Stimulated activated CD4-positive, alpha-beta T cell treated with anti-CD3 and anti-CD28 coated beads, Interleukin-15, amount 100 ng/mL, for 48 hours (primary cell): ENCODE data around the gene ANKZF1.
"Not testable (repeated sequence)": the region's sequence is repeated elsewhere in the genome, so short reads cannot be mapped to it uniquely, and the experiment has no call there.

Experiments used
- DNase-seq, 2 donors: peaks; one replicate each; pipeline ENCODE4 v3.0.0-alpha.2; 2020; ENCODE audit warnings: low read depth in 2 of 2

The ANKZF1 gene

DNA sequence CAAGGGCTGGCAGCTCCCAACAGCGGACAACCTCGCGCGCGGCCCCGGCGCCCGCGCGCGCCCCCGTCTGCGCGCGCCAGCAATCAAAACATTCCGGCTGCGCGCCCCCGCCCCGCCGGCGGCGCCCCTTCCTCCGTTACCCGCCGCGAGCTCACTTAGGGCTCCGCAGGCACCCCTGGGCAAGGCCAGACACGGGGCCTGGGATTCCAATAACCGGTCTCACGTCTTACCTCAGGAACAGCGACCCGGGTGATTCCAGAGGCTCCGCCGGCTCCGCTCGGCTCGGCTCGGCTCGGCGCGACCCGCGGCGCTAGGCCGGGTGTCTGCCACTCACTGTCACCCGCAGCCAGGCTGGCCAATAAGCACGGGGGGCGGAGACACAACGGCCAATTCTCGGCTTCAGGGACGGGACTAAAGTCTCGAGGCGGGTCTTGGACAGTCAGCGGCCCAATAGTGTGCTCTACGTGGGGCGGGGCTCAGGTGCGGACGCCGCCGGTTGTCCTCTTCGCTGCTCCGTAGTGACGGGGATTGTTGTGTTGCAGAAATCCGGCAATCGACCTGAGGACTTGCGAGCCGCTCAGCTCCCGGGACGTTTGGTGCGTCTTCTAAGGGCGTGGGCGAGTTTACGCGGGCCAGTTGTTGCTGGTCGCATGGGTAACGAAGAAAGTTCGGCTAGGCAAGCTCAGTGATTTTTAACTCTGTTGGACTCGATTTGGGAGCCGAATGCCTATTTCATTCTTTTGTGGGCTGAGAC lies at the start of gene ANKZF1, which contains the start of gene ATG9A:
ANKZF1 (plus strand) TSS at position 502 of the 754 bp plus-strand sequence. CDS start 452 bp downstream, outside the sequence.
ATG9A (minus strand) TSS at position 332 of the 754 bp plus-strand sequence. CDS start 1,612 bp downstream, outside the sequence.
- DNase-seq = peak; percentile 96 to 99

DNA sequence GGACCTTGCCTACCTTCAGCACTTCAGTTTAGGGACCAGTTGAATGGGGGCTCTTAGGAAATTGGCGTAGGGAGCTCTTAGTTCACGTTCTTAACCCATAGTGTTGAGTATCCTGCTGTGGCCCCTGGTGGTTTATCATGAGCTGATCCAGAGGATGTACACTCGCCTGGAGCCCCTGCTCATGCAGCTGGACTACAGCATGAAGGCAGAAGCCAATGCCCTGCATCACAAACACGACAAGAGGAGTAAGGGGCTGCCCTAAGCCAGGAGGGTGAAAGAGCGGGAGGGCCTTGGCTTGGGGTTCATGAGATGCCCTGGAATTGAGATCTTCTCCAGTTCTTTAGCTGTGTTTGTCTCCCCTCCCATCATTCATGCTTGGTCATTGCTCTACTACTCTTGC lies 48.6 kb upstream of the ANKZF1 start:
- no peak for DNase-seq

- DNase-seq = no peak
Observed at GRCh38 chr2:219181531-219181930, 48.1 kb upstream of the ANKZF1 start.

GRCh38 chr2:219182331-219183150 lies 47.1 kb upstream of the ANKZF1 start:
- DNase-seq = no peak

- DNase-seq = no peak
Observed at GRCh38 chr2:219183151-219183772, 46.3 kb upstream of the ANKZF1 start.

DNA sequence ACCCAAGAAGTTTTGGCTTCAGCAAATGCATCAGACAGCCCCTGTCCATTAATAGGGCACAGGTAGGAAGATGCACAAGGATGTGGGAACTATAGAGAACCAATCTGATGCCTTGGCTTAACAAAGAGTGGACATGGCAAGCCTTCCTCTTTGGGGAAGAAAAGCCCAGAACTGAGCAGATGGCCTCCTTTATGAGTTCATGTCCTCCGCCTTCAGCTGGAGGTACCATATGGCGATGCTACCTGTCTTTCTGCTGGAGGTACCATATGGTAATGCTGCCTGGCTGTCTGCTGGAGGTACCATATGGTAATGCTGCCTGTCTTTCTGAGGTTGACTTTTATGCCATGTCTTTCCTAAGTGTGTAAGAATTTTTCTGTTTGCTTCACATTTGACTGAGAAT lies 45.5 kb upstream of the ANKZF1 start:
- DNase-seq = no peak

GRCh38 chr2:219186754-219187456 lies 42.7 kb upstream of the ANKZF1 start:
- peak in 1 of 2 donors; percentile 34 for DNase-seq

DNA sequence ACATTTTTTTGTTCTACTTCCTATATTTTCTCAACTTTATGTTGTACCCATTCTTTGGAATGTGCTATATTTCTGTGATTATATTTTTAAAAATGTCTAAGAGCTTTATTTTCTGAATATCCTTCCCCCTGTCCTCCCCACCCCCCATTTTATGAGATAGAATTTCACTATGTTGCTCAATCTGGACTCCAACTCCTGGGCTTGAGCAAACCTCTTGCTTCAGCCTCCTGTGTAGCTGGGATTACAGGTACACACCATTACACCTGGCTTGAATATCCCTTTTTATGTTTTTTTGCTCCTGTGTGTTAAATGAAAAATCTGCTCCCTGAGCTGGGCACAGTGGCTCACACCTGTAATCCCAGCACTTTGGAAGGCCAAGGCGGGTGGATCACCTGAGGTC lies 32.2 kb upstream of the ANKZF1 start:
- DNase-seq = no peak

GRCh38 chr2:219198974-219199373 lies 30.6 kb upstream of the ANKZF1 start:
- DNase-seq = no peak

DNA sequence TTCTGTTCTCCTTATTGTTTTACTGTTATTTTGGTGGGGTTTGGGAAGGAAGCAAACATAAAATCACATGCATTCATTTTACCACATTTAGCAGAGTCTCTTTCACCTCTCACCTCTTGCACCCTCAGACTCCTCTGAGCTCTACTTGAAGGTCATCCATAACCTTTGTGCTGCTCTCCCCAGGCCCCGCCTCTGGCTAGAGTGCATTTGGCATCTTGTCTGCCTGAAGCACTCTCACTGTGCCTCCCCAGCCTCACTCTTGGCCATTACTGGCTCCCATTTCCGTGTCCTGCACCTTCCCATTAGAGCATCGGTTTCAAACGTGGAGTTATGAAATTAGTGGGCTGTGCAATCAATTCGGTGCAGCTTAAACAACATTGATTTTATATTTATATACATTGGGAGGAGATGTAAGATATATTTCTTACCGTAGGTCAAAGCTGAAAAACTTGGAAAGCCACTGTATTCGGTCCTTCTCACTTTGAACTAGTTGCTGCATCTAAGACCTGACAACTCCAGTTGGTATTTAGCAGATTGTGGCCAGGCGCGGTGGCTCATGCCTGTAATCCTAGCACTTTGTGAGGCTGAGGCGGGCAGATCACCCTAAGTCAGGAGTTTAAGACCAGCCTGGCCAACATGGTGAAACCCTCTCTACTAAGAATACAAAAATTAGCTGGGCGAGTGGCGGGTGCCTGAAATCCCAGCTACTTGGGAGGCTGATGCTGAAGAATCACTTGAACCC lies 30.0 kb upstream of the ANKZF1 start:
- DNase-seq = no peak

DNA sequence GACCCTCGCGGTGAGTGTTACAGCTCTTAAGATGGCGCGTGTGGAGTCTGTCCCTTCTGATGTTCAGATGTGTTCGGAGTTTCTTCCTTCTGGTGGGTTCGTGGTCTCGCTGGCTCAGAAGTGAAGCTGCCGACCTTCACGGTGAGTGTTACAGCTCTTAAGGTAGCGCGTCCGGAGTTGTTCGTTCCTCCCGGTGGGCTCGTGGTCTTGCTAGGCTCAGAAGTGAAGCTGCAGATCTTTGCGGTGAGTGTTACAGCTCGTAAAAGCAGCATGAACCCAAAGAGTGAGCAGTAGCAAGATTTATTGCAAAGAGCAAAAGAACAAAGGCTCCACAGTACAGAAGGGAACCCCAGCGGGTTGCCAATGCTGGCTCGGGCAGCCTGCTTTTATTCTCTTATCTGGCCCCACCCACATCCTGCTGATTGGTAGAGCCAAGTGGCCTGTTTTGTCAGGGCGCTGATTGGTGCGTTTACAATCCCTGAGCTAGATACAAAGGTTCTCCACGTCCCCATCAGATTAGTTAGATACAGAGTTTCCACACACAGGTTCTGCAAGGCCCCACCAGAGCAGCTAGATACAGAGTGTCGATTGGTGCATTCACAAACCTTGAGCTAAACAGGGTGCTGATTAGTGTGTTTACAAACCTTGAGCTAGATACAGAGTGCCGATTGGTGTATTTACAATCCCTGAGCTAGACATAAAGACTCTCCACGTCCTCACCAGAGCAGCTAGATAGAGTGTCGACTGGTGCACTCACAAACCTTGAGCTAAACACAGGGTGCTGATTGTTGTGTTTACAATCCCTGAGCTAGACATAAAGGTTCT lies 28.9 kb upstream of the ANKZF1 start:
- not testable (repeated sequence) for DNase-seq

DNA sequence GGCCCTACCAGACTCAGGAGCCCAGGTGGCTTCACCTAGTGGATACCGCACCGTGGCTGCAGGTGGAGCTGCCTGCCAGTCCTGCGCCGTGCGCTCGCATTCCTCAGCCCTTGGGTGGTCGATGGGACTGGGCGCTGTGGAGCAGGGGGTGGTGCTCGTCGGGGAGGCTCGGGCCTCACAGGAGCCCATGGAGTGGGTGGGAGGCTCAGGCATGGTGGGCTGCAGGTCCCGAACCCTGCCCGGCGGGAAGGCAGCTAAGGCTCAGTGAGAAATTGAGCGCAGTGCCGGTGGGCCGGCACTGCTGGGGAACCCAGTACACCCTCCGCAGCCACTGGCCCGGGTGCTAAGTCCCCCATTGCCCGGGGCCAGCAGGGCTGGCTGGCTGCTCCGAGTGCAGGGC lies 28.3 kb upstream of the ANKZF1 start:
- not testable (repeated sequence) for DNase-seq

- no peak for DNase-seq
Observed at GRCh38 chr2:219204425-219205164, 25.0 kb upstream of the ANKZF1 start.

GRCh38 chr2:219205165-219205538 lies 24.5 kb upstream of the ANKZF1 start:
- no peak for DNase-seq

- DNase-seq = no peak
Observed at GRCh38 chr2:219205981-219206327, 23.7 kb upstream of the ANKZF1 start.

- DNase-seq = peak; percentile 87 to 93
Observed at GRCh38 chr2:219206328-219207133, 23.1 kb upstream of the ANKZF1 start, which contains the start of gene ZFAND2B. ZFAND2B (plus strand) TSS chr2:219206782; CDS start chr2:219206988, 206 bp downstream.

DNA sequence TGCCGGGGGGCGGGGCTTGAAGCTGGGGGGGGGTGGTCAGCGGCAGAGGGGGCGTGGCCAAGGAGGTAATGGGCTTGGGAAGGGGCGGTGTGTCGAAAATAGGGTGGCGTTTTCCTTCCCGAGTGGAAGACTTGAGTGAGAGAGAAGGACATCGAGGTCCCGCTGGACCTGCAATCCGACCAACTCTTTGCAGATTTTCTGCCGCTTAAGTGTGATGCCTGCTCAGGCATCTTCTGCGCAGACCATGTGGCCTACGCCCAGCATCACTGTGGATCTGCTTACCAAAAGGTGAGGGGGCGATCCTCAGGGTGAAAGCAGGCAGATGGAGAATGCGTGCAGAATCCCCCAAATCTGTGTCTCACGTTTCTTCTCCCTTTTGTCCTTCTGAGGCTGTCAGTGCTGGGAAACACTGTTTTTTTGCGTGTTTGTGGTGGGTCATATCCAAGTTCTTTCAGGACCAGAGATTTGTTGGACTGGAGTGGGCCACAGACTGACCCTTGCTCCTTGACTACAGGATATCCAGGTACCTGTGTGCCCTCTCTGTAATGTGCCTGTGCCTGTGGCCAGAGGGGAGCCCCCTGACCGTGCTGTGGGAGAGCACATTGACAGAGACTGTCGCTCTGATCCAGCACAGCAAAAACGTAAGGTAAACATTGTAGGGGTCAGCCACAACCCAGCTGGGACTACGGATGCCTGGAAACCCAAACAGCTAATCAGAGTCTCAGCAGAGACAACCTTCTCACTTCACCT lies 22.3 kb upstream of the ANKZF1 start:
- no peak for DNase-seq
